Calu3 (cell line): ENCODE measurements around the gene MRGPRX3. TPM values are rescaled to one million over a fixed set of nuclear protein-coding genes. Genes with fewer than 3 reads are reported as not detected.
A peak's percentile ranks its signal among the peaks of the same experiment; 100 is the strongest.

Source experiments
- BruUV-seq: library from RNA; stranded (reverse); fragments of 400-500 nt; replicated peaks from 2 replicates; lab custom pipeline; 2021; lab: Mats Ljungman, UMichigan
- CTCF ChIA-PET: fragments of 300-600 bp; sonication (Branson Sonifier 250); formaldehyde crosslinking; loops from one replicate; lab custom pipeline; 2022; ENCODE audit warnings: antibody characterized with exemption; lab: Charles Lee
- DNase-seq: peaks from one replicate; pipeline ENCODE4 v3.0.0; 2022
- H3K27ac Mint-ChIP-seq: one replicate; pipeline ENCODE4 v1.8.0; 2022; ENCODE audit warnings: mixed read lengths; ENCODE audit not compliant: unreplicated experiment
- H3K27me3 Mint-ChIP-seq: one replicate; pipeline ENCODE4 v1.8.0; 2022; ENCODE audit warnings: mixed read lengths; ENCODE audit not compliant: unreplicated experiment
- H3K36me3 Mint-ChIP-seq: one replicate; pipeline ENCODE4 v1.8.0; 2022; ENCODE audit warnings: mild to moderate bottlenecking, moderate library complexity, mixed read lengths; ENCODE audit not compliant: insufficient read depth, unreplicated experiment
- H3K4me1 Mint-ChIP-seq: one replicate; pipeline ENCODE4 v1.8.0; 2022; ENCODE audit warnings: mild to moderate bottlenecking, low read depth, mixed read lengths; ENCODE audit not compliant: unreplicated experiment
- H3K4me3 Mint-ChIP-seq: one replicate; pipeline ENCODE4 v1.8.0; 2022; ENCODE audit warnings: mild to moderate bottlenecking, low read depth, moderate library complexity, mixed read lengths; ENCODE audit not compliant: unreplicated experiment
- H3K9me3 Mint-ChIP-seq: one replicate; pipeline ENCODE4 v1.8.0; 2022; ENCODE audit warnings: low read depth, mixed read lengths; ENCODE audit not compliant: unreplicated experiment
- CTCF ChIP-seq: fragments of 200-600 bp; IDR thresholded peaks from one replicate; pipeline ENCODE4 v1.8.0; 2022; ENCODE audit warnings: antibody characterized with exemption; ENCODE audit not compliant: unreplicated experiment
- intact Hi-C: fragments of 100-400 bp; cut with micrococcal nuclease; formaldehyde crosslinking; loops from one replicate; pipeline ENCODE4 v1.10.0; 2022; ENCODE audit not compliant: unreplicated experiment
- total RNA-seq: library from RNA; stranded (reverse); gene quantifications from 2 replicates; pipeline ENCODE4 v1.2.3, GENCODE V29; 2022

Gene MRGPRX3
- total RNA-seq, 1 experiment from 2014 or later: not detected

GRCh38 chr11:18135308-18135707, 2.9 kb downstream of the MRGPRX3 start:
- no TSS peak for BruUV-seq
- Mint-ChIP-seq H3K27ac (no peak overlapping the region), H3K4me1 (no peaks in the 10 kb centered on the region), H3K27me3 (peaks cover 46% of the 10 kb centered on the region), H3K4me3 (no peak overlapping the region), H3K36me3 (no peaks in the 10 kb centered on the region), H3K9me3 (peaks cover 3% of the 10 kb centered on the region)
- DNase-seq: no peak
- CTCF ChIA-PET: no interaction called here
- intact Hi-C loops: no loop called here
- TF ChIP-seq CTCF: no peak

GRCh38 chr11:18137186-18137800, 4.9 kb downstream of the MRGPRX3 start:
- Mint-ChIP-seq H3K27ac (no peak overlapping the region), H3K36me3 (no peaks in the 10 kb centered on the region), H3K27me3 (peaks cover 46% of the 10 kb centered on the region), H3K4me1 (no peaks in the 10 kb centered on the region), H3K9me3 (no peaks in the 10 kb centered on the region), H3K4me3 (no peak overlapping the region)
- CTCF ChIA-PET: no interaction called here
- intact Hi-C loops: no loop called here
- DNase-seq: no peak
- TF ChIP-seq CTCF: no peak
- BruUV-seq: no TSS peak

- CTCF ChIA-PET: interaction anchor here (0.6 kb wide), 2 partner anchors 68 to 182 kb away, joined by 3 read pairs; partner anchors contain the start of gene GTF2H1
- peaks cover 7% of the 10 kb centered on the region for H3K36me3 Mint-ChIP-seq
- TF ChIP-seq CTCF: no peak
- intact Hi-C loops: no loop called here
- H3K9me3 Mint-ChIP-seq: peaks cover 7% of the 10 kb centered on the region
- H3K27me3 Mint-ChIP-seq: peaks cover 27% of the 10 kb centered on the region
- no peak overlapping the region for H3K4me3 Mint-ChIP-seq
- DNase-seq: no peak
- H3K4me1 Mint-ChIP-seq: peaks cover 16% of the 10 kb centered on the region
- H3K27ac Mint-ChIP-seq: no peak overlapping the region
- no TSS peak for BruUV-seq
Measured at GRCh38 chr11:18140145-18140544, 7.8 kb downstream of the MRGPRX3 start.

- CTCF ChIA-PET: no interaction called here
- peaks cover 16% of the 10 kb centered on the region for H3K4me1 Mint-ChIP-seq
- intact Hi-C loops: no loop called here
- peak overlapping the region; percentile 72 for H3K27ac Mint-ChIP-seq
- H3K36me3 Mint-ChIP-seq: peaks cover 7% of the 10 kb centered on the region
- H3K27me3 Mint-ChIP-seq: peaks cover under 1% of the 10 kb centered on the region
- no TSS peak for BruUV-seq
- DNase-seq: peak; percentile 34
- no peak overlapping the region for H3K4me3 Mint-ChIP-seq
- TF ChIP-seq CTCF: no peak
- H3K9me3 Mint-ChIP-seq: peaks cover 14% of the 10 kb centered on the region
Measured at GRCh38 chr11:18144243-18144642, 11.9 kb downstream of the MRGPRX3 start.
